Hepatocyte (in vitro differentiated cells): Measurements from ENCODE around the gene NDUFB11. TPM values are rescaled to one million over a fixed set of nuclear protein-coding genes. Genes with fewer than 3 reads are reported as not detected.

Experiments used
- DNase-seq: peaks from one replicate; pipeline ENCODE4 v3.0.0-alpha.2; 2016; ENCODE audit warnings: low spot score
- H2AFZ ChIP-seq: fragments of 200-600 bp; sonication (generic); 2 replicates; pipeline ENCODE4 v1.6.0; 2016; ENCODE audit warnings: antibody characterized with exemption, mild to moderate bottlenecking
- H3K27ac ChIP-seq: fragments of 200-600 bp; sonication (generic); 2 replicates; pipeline ENCODE4 v1.5.1; 2016; ENCODE audit warnings: mild to moderate bottlenecking
- H3K27me3 ChIP-seq: fragments of 200-600 bp; sonication (generic); 2 replicates; pipeline ENCODE4 v1.6.1; 2016
- H3K36me3 ChIP-seq: fragments of 200-600 bp; sonication (generic); replicated peaks from 2 replicates; pipeline ENCODE4 v1.5.1; 2016; ENCODE audit warnings: low read depth; ENCODE audit not compliant: insufficient read depth
- H3K4me1 ChIP-seq: fragments of 200-600 bp; sonication (generic); 2 replicates; pipeline ENCODE4 v1.5.1; 2016; ENCODE audit warnings: mild to moderate bottlenecking, moderate library complexity; ENCODE audit not compliant: insufficient read depth
- H3K4me2 ChIP-seq: fragments of 200-600 bp; sonication (generic); 2 replicates; pipeline ENCODE4 v1.6.0; 2016
- H3K4me3 ChIP-seq: fragments of 200-600 bp; sonication (generic); 2 replicates; pipeline ENCODE4 v1.5.1; 2016; ENCODE audit warnings: mild to moderate bottlenecking
- H3K79me2 ChIP-seq: fragments of 200-600 bp; sonication (generic); 2 replicates; pipeline ENCODE4 v1.6.0; 2017; ENCODE audit warnings: mild to moderate bottlenecking
- H3K9me2 ChIP-seq: fragments of 200-600 bp; sonication (generic); replicated peaks from 2 replicates; pipeline ENCODE4 v1.6.0; 2017; ENCODE audit warnings: mild to moderate bottlenecking; ENCODE audit not compliant: insufficient read depth
- H3K9me3 ChIP-seq: fragments of 200-600 bp; sonication (generic); 2 replicates; pipeline ENCODE4 v1.5.1; 2016; ENCODE audit warnings: low read depth, mild to moderate bottlenecking
- H4K20me1 ChIP-seq: fragments of 200-600 bp; sonication (generic); 2 replicates; pipeline ENCODE4 v1.6.0; 2016; ENCODE audit warnings: mild to moderate bottlenecking; ENCODE audit not compliant: insufficient read depth, poor library complexity, severe bottlenecking
- EZH2 ChIP-seq: fragments of 200-600 bp; sonication (generic); IDR thresholded peaks from 2 replicates; pipeline ENCODE4 v1.6.1; 2016; ENCODE audit warnings: antibody characterized with exemption, mild to moderate bottlenecking, borderline replicate concordance
- EZH2phosphoT487 ChIP-seq: fragments of 200-600 bp; sonication (generic); IDR thresholded peaks from one replicate; pipeline ENCODE4 v1.6.1; 2018; ENCODE audit warnings: antibody characterized with exemption, mild to moderate bottlenecking, low read depth, moderate library complexity; ENCODE audit not compliant: unreplicated experiment, severe bottlenecking
- WGBS: methylation state at CpG from one replicate; pipeline ENCODE4 v1.1.6; 2016; ENCODE audit warnings: low lambda C conversion rate; ENCODE audit errors: missing lambda C conversion rate; 5-methylcytosine and 5-hydroxymethylcytosine counted together
- polyA plus RNA-seq: library from polyadenylated mRNA; unstranded; fragments of >200 nt; fragmentation: Nextera tagmentation; extraction: Ambion mirVana; gene quantifications from 2 replicates; pipeline ENCODE4 v1.2.1, GENCODE V29; 2016
- total RNA-seq: library from RNA; depleted of rRNA; stranded (reverse); fragments of >200 nt; gene quantifications from 2 replicates; pipeline ENCODE4 v1.2.3, GENCODE V29; 2014
- TF ChIP-seq, protein P1 (sequence below): fragments of 200-600 bp; sonication (generic); IDR thresholded peaks from 2 replicates; pipeline ENCODE4 v1.5.1; 2016; ENCODE audit warnings: antibody characterized with exemption, mild to moderate bottlenecking; ENCODE audit not compliant: poor library complexity

Gene NDUFB11
- total and polyA plus RNA-seq, 2 experiments from 2014 or later = 65.4 to 168 TPM

DNA sequence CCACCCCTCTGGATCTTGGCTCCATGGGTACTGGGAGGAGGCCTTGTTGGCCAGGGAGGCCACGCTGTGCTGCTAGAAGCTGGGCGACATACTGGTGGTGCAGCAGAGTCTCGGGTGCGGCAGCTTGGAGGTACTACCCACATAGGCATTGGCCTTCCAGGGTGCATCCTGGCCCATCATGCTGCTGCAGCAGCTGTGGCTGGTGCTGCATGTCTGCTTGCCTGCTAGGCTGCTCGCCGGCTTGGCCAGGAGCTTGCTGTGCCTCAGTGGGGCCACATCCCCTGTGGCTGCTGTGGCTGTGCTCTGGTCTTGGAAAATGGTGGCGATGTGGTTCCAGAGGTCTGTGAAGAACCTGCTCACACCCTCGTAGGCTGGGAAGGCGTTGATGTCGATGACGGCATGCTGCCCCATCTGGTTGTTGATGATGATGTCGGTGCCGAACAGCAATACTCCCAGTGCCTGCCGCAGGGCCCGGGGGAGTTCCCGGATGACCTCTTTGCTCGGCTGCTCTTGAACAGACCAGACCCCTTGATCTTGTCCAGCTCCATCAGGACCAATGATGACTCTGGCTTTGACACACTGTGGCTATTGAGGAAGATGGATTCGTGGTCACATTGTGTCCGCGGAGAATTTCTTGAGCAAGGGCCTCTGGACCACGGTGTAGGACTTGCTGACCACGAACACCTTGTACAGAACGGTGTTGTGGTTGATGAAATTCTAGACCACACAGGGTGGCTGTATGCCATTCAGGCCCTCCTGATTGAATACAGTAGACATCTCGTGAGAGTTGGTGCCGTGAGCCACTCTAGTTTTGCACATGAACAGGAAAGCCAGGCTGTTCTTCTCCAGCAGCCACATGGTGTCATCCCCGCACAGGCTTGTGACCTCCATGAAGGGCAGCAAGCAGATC lies 12.4 kb upstream of the NDUFB11 start:
- Histone ChIP-seq H3K4me1 (no peaks in the 10 kb centered on the region), H3K9me3 (no peaks in the 10 kb centered on the region), H3K36me3 (no peaks in the 10 kb centered on the region), H3K27ac (no peak overlapping the region), H2AFZ (no peak overlapping the region), H3K4me3 (no peak overlapping the region), H4K20me1 (peaks cover 4% of the 10 kb centered on the region), H3K27me3 (no peaks in the 10 kb centered on the region), H3K79me2 (peaks cover 61% of the 10 kb centered on the region), H3K9me2 (no peaks in the 10 kb centered on the region), H3K4me2 (no peak overlapping the region)
- 90% methylated on average over 26 of the region's 26 CpGs for WGBS
- DNase-seq = no peak
- TF ChIP-seq EZH2phosphoT487 (no peak), EZH2 (no peak)
- TF ChIP-seq, protein P1, sequence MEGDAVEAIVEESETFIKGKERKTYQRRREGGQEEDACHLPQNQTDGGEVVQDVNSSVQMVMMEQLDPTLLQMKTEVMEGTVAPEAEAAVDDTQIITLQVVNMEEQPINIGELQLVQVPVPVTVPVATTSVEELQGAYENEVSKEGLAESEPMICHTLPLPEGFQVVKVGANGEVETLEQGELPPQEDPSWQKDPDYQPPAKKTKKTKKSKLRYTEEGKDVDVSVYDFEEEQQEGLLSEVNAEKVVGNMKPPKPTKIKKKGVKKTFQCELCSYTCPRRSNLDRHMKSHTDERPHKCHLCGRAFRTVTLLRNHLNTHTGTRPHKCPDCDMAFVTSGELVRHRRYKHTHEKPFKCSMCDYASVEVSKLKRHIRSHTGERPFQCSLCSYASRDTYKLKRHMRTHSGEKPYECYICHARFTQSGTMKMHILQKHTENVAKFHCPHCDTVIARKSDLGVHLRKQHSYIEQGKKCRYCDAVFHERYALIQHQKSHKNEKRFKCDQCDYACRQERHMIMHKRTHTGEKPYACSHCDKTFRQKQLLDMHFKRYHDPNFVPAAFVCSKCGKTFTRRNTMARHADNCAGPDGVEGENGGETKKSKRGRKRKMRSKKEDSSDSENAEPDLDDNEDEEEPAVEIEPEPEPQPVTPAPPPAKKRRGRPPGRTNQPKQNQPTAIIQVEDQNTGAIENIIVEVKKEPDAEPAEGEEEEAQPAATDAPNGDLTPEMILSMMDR = no peak

DNA sequence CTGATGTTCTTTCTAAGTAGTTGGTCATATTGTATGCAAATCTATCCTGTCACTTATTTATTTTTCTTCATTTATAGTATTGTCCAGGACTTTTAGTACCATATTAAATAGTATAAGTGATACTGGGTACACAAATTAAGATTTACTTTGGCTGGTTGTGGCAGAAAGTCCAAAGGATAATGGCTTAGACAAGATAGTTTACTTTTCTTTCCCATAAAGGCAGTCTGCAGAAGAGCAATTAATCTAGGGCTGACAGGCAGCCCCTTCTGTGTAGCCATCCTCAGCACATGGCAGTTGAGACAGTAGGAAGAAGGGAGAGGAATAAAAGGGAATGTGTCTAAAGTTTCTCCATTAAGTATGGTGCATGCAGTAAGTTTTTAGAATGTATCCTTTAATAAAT lies 6.9 kb upstream of the NDUFB11 start:
- Histone ChIP-seq H3K4me2 (no peak overlapping the region), H3K36me3 (no peaks in the 10 kb centered on the region), H3K27ac (no peak overlapping the region), H2AFZ (no peak overlapping the region), H3K4me1 (no peaks in the 10 kb centered on the region), H3K79me2 (peaks cover 79% of the 10 kb centered on the region), H3K9me2 (no peaks in the 10 kb centered on the region), H3K27me3 (no peaks in the 10 kb centered on the region), H3K9me3 (no peaks in the 10 kb centered on the region), H3K4me3 (no peak overlapping the region), H4K20me1 (peaks cover 19% of the 10 kb centered on the region)
- TF ChIP-seq EZH2phosphoT487 = no peak
- no peak for TF ChIP-seq EZH2
- TF ChIP-seq, protein P1 = no peak
- no peak for DNase-seq

GRCh38 chrX:47148946-47149345 lies 4.4 kb upstream of the NDUFB11 start:
- no peak overlapping the region for H3K4me2 ChIP-seq
- H3K9me2 ChIP-seq = no peaks in the 10 kb centered on the region
- no peaks in the 10 kb centered on the region for H3K9me3 ChIP-seq
- no peaks in the 10 kb centered on the region for H3K4me1 ChIP-seq
- no peaks in the 10 kb centered on the region for H3K27me3 ChIP-seq
- no peaks in the 10 kb centered on the region for H3K36me3 ChIP-seq
- peaks cover 76% of the 10 kb centered on the region for H3K79me2 ChIP-seq
- H3K4me3 ChIP-seq = no peak overlapping the region
- peaks cover 25% of the 10 kb centered on the region for H4K20me1 ChIP-seq
- 65% methylated on average over 2 of the region's 2 CpGs for WGBS
- H2AFZ ChIP-seq = no peak overlapping the region
- TF ChIP-seq EZH2 (no peak), EZH2phosphoT487 (no peak)
- TF ChIP-seq, protein P1 = no peak
- no peak overlapping the region for H3K27ac ChIP-seq
- DNase-seq = no peak
